ENCODE results near the gene FSTL4.

- TF ChIP-seq CTCF (optimal IDR thresholded peaks at IDR 0.05 in 1 of 3, IDR thresholded peaks at IDR 0.05 in 1 of 3, conservative IDR thresholded peaks at IDR 0.05 in 1 of 3; ENCODE audit: extremely low read depth in 1 of 3, insufficient read depth in 2 of 3, low read length in 3 of 3) (no peak), EZH2 (IDR thresholded peaks at IDR 0.05; ENCODE audit: low read length) (no peak)
These were observed 380.3 kb downstream of the FSTL4 start for GRCh38 chr5:133232011-133232410.

Measured in keratinocyte (primary cell).